Endometrial microvascular endothelial cells (primary cell): ENCODE measurements around the gene OSBPL10. TPM values are rescaled to one million over a fixed set of nuclear protein-coding genes. Genes with fewer than 3 reads are reported as not detected.

Source experiments
- in situ Hi-C: cut with HindIII; loops from 2 replicates; pipeline ENCODE4 v1.10.0; 2017; ENCODE audit warnings: low sequenced_read_pairs, low pct_unique_long_range_greater_than_20kb; ENCODE audit errors: inconsistent ontology term
- total RNA-seq: library from RNA; depleted of rRNA; stranded (reverse); fragments of >200 nt; gene quantifications from one replicate; pipeline ENCODE4 v1.2.3, GENCODE V29; 2015; ENCODE audit errors: inconsistent ontology term

The OSBPL10 gene
- total RNA-seq, 1 donor from 2014 or later = 23.3 TPM

GRCh38 chr3:31676556-31676955 lies 304.5 kb downstream of the OSBPL10 start:
- in situ Hi-C loops = no loop called here

GRCh38 chr3:31673950-31674349 lies 307.1 kb downstream of the OSBPL10 start:
- in situ Hi-C loops = no loop called here

- in situ Hi-C loops = no loop called here
Observed at GRCh38 chr3:31671976-31672375, 309.1 kb downstream of the OSBPL10 start.

GRCh38 chr3:31671451-31671850 lies 309.6 kb downstream of the OSBPL10 start:
- in situ Hi-C loops = no loop called here

GRCh38 chr3:31670722-31671121 lies 310.3 kb downstream of the OSBPL10 start:
- in situ Hi-C loops = no loop called here

- in situ Hi-C loops = no loop called here
Observed at GRCh38 chr3:31670136-31670535, 310.9 kb downstream of the OSBPL10 start.

- in situ Hi-C loops = no loop called here
Observed at GRCh38 chr3:31668242-31668641, 312.8 kb downstream of the OSBPL10 start.

GRCh38 chr3:31667582-31667981 lies 313.5 kb downstream of the OSBPL10 start:
- in situ Hi-C loops = no loop called here

GRCh38 chr3:31664031-31664430 lies 317.0 kb downstream of the OSBPL10 start:
- in situ Hi-C loops = no loop called here

- in situ Hi-C loops = no loop called here
Observed at GRCh38 chr3:31661993-31662670, 318.9 kb downstream of the OSBPL10 start.

- in situ Hi-C loops = no loop called here
Observed at GRCh38 chr3:31661286-31661685, 319.8 kb downstream of the OSBPL10 start.

- in situ Hi-C loops = no loop called here
Observed at GRCh38 chr3:31659246-31659645, 321.8 kb downstream of the OSBPL10 start.

- in situ Hi-C loops = no loop called here
Observed at GRCh38 chr3:31654998-31655397, 326.1 kb downstream of the OSBPL10 start.

GRCh38 chr3:31653464-31653863 lies 327.6 kb downstream of the OSBPL10 start:
- in situ Hi-C loops = no loop called here

GRCh38 chr3:31652296-31652695 lies 328.8 kb downstream of the OSBPL10 start:
- in situ Hi-C loops = no loop called here

- in situ Hi-C loops = no loop called here
Observed at GRCh38 chr3:31648286-31648968, 332.6 kb downstream of the OSBPL10 start.

GRCh38 chr3:31645256-31645655 lies 335.8 kb downstream of the OSBPL10 start:
- in situ Hi-C loops = no loop called here

- in situ Hi-C loops = no loop called here
Observed at GRCh38 chr3:31639828-31640227, 341.2 kb downstream of the OSBPL10 start.

- in situ Hi-C loops = no loop called here
Observed at GRCh38 chr3:31636694-31637442, 344.2 kb downstream of the OSBPL10 start.

GRCh38 chr3:31636049-31636448 lies 345.0 kb downstream of the OSBPL10 start:
- in situ Hi-C loops = no loop called here
